IPS-18a (cell line): ENCODE measurements around the gene KRTAP4-6.
"Not testable (repeated sequence)": the region's sequence is repeated elsewhere in the genome, so short reads cannot be mapped to it uniquely, and the experiment has no call there.

Experiments
- H3K27ac ChIP-seq: one replicate; pipeline ENCODE4 v1.5.1; 2013; ENCODE audit warnings: low read length
- H3K27me3 ChIP-seq: one replicate; pipeline ENCODE4 v1.6.1; 2013; ENCODE audit warnings: mild to moderate bottlenecking, low read length; ENCODE audit not compliant: control insufficient read depth, insufficient read depth
- H3K36me3 ChIP-seq: one replicate; pipeline ENCODE4 v1.6.1; 2013; ENCODE audit warnings: low read depth, low read length; ENCODE audit not compliant: control insufficient read depth
- H3K4me1 ChIP-seq: one replicate; pipeline ENCODE4 v1.6.1; 2013; ENCODE audit warnings: low read depth, low read length; ENCODE audit not compliant: control insufficient read depth
- H3K4me3 ChIP-seq: one replicate; pipeline ENCODE4 v1.5.1; 2013; ENCODE audit warnings: low read length
- H3K9ac ChIP-seq: one replicate; pipeline ENCODE4 v1.6.1; 2013; ENCODE audit warnings: mild to moderate bottlenecking, low read length, moderate library complexity
- H3K9me3 ChIP-seq: one replicate; pipeline ENCODE4 v1.6.1; 2013; ENCODE audit warnings: low read depth, low read length; ENCODE audit not compliant: control insufficient read depth

KRTAP4-6 gene

GRCh38 chr17:41140360-41141131 lies at the start of gene KRTAP4-6:
KRTAP4-6 (minus strand) TSS chr17:41140544; CDS start chr17:41140487, 57 bp downstream.
- H3K36me3 ChIP-seq: no peaks in the 10 kb centered on the region
- H3K4me1 ChIP-seq: no peaks in the 10 kb centered on the region
- H3K9me3 ChIP-seq: peaks cover 7% of the 10 kb centered on the region
- H3K27me3 ChIP-seq: no peaks in the 10 kb centered on the region
- no peak within 1 kb of the TSS for H3K4me3 ChIP-seq
- H3K27ac ChIP-seq: no peak within 1 kb of the TSS
- H3K9ac ChIP-seq: no peak within 1 kb of the TSS

- H3K27me3 ChIP-seq, H3K9ac ChIP-seq, H3K4me1 ChIP-seq, H3K9me3 ChIP-seq, H3K27ac ChIP-seq, H3K4me3 ChIP-seq, H3K36me3 ChIP-seq: not testable (repeated sequence)
Observed at GRCh38 chr17:41189837-41190318, 49.5 kb upstream of the KRTAP4-6 start, which contains the start of gene KRTAP9-1. KRTAP9-1 (plus strand) TSS chr17:41189887; CDS start chr17:41189887, 0 bp downstream.

GRCh38 chr17:41186872-41187271 lies 46.5 kb upstream of the KRTAP4-6 start:
- Histone ChIP-seq H3K4me1 (no peaks in the 10 kb centered on the region), H3K36me3 (no peaks in the 10 kb centered on the region), H3K9ac (no peak overlapping the region), H3K9me3 (no peaks in the 10 kb centered on the region), H3K27me3 (no peaks in the 10 kb centered on the region), H3K27ac (no peak overlapping the region), H3K4me3 (no peak overlapping the region)

- Histone ChIP-seq H3K27ac (no peak overlapping the region), H3K4me1 (no peaks in the 10 kb centered on the region), H3K9me3 (no peaks in the 10 kb centered on the region), H3K27me3 (no peaks in the 10 kb centered on the region), H3K9ac (no peak overlapping the region), H3K36me3 (no peaks in the 10 kb centered on the region), H3K4me3 (no peak overlapping the region)
Observed at GRCh38 chr17:41185001-41185400, 44.7 kb upstream of the KRTAP4-6 start.

- Histone ChIP-seq H3K27ac (no peak within 1 kb of the TSS), H3K36me3 (no peaks in the 10 kb centered on the region), H3K27me3 (no peaks in the 10 kb centered on the region), H3K4me3 (no peak within 1 kb of the TSS), H3K4me1 (no peaks in the 10 kb centered on the region), H3K9me3 (no peaks in the 10 kb centered on the region), H3K9ac (no peak within 1 kb of the TSS)
Observed at GRCh38 chr17:41184480-41184961, 44.2 kb upstream of the KRTAP4-6 start, which contains the start of gene KRTAP4-1. KRTAP4-1 (minus strand) TSS chr17:41184911; CDS start chr17:41184854, 57 bp downstream.

- Histone ChIP-seq H3K9me3 (no peaks in the 10 kb centered on the region), H3K36me3 (no peaks in the 10 kb centered on the region), H3K9ac (no peak overlapping the region), H3K4me3 (no peak overlapping the region), H3K27ac (no peak overlapping the region), H3K4me1 (no peaks in the 10 kb centered on the region), H3K27me3 (no peaks in the 10 kb centered on the region)
Observed at GRCh38 chr17:41178843-41179616, 38.7 kb upstream of the KRTAP4-6 start.

GRCh38 chr17:41178341-41178740 lies 38.0 kb upstream of the KRTAP4-6 start:
- Histone ChIP-seq H3K27ac (no peak overlapping the region), H3K4me3 (no peak overlapping the region), H3K27me3 (no peaks in the 10 kb centered on the region), H3K9ac (no peak overlapping the region), H3K36me3 (no peaks in the 10 kb centered on the region), H3K9me3 (no peaks in the 10 kb centered on the region), H3K4me1 (no peaks in the 10 kb centered on the region)

- H3K27ac ChIP-seq: no peak within 1 kb of the TSS
- no peaks in the 10 kb centered on the region for H3K36me3 ChIP-seq
- no peaks in the 10 kb centered on the region for H3K9me3 ChIP-seq
- no peaks in the 10 kb centered on the region for H3K27me3 ChIP-seq
- no peaks in the 10 kb centered on the region for H3K4me1 ChIP-seq
- H3K9ac ChIP-seq: no peak within 1 kb of the TSS
- no peak within 1 kb of the TSS for H3K4me3 ChIP-seq
Observed at GRCh38 chr17:41177727-41178271, 37.5 kb upstream of the KRTAP4-6 start, which contains the start of gene KRTAP4-2. KRTAP4-2 (minus strand) TSS chr17:41178221; CDS start chr17:41178164, 57 bp downstream.

- Histone ChIP-seq H3K36me3 (no peaks in the 10 kb centered on the region), H3K27me3 (no peaks in the 10 kb centered on the region), H3K4me1 (no peaks in the 10 kb centered on the region), H3K9me3 (no peaks in the 10 kb centered on the region), H3K27ac (no peak overlapping the region), H3K4me3 (no peak overlapping the region), H3K9ac (no peak overlapping the region)
Observed at GRCh38 chr17:41176744-41177387, 36.5 kb upstream of the KRTAP4-6 start.

GRCh38 chr17:41171886-41172285 lies 31.5 kb upstream of the KRTAP4-6 start:
- H3K27me3 ChIP-seq: no peaks in the 10 kb centered on the region
- H3K27ac ChIP-seq: no peak overlapping the region
- no peak overlapping the region for H3K4me3 ChIP-seq
- H3K36me3 ChIP-seq: no peaks in the 10 kb centered on the region
- H3K9ac ChIP-seq: no peak overlapping the region
- no peaks in the 10 kb centered on the region for H3K4me1 ChIP-seq
- no peaks in the 10 kb centered on the region for H3K9me3 ChIP-seq

- Histone ChIP-seq H3K36me3 (no peaks in the 10 kb centered on the region), H3K9me3 (no peaks in the 10 kb centered on the region), H3K9ac (no peak within 1 kb of the TSS), H3K4me3 (no peak within 1 kb of the TSS), H3K27ac (no peak within 1 kb of the TSS), H3K4me1 (no peaks in the 10 kb centered on the region), H3K27me3 (no peaks in the 10 kb centered on the region)
Observed at GRCh38 chr17:41168121-41168520, 27.8 kb upstream of the KRTAP4-6 start, which contains the start of gene KRTAP4-3. KRTAP4-3 (minus strand) TSS chr17:41168221; CDS start chr17:41168172, 49 bp downstream.
